ENCODE data around the gene DLGAP4. TPM values are rescaled to one million over a fixed set of nuclear protein-coding genes. Genes with fewer than 3 reads are reported as not detected.

Gene DLGAP4
- total and polyA plus RNA-seq, 2 of the 13 experiments (the other 11 are each of a cell fraction or from before 2014, with no cell fraction given): 15.2 to 26.7 TPM

DNA sequence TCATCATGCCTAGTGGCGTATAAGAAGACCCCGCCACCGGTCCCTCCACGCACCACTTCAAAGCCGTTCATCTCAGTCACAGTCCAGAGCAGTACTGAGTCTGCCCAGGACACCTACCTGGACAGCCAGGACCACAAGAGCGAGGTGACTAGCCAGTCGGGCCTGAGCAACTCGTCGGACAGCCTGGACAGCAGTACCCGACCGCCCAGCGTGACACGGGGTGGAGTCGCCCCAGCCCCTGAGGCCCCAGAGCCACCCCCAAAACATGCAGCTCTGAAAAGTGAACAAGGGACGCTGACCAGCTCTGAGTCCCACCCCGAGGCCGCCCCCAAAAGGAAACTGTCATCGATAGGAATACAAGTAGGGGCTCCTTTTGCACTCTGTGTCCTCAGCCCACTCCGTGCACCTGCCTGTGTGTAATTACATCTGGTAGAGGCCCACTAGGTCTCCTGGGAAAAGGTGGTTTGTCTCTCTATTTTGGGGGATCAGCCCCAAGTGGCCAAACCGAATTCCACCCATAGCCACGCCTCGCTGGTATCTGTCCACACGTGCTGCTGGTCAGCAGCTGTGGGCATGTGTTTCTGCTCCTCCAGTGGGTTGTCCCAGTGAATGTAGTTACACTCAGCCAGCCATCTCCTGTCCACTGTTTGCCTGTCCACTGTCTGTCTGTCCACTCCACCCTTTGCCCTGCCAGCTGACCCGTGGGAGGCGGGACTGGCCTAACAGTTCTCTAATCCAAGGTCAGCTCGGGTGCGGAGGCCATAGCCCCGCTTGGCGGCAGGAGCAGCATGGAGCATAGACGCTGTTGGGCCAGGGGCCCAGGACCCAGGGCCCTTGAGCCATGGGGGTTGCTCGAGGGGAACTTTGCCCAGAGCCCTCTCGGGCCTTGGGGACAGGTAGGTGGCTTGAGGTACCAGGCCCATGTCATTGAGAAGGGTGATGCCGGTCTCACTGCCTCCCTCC, 190.8 kb downstream of the DLGAP4 start (continued):
- TF ChIP-seq, protein P1, sequence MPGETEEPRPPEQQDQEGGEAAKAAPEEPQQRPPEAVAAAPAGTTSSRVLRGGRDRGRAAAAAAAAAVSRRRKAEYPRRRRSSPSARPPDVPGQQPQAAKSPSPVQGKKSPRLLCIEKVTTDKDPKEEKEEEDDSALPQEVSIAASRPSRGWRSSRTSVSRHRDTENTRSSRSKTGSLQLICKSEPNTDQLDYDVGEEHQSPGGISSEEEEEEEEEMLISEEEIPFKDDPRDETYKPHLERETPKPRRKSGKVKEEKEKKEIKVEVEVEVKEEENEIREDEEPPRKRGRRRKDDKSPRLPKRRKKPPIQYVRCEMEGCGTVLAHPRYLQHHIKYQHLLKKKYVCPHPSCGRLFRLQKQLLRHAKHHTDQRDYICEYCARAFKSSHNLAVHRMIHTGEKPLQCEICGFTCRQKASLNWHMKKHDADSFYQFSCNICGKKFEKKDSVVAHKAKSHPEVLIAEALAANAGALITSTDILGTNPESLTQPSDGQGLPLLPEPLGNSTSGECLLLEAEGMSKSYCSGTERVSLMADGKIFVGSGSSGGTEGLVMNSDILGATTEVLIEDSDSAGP (CRISPR knock-in tag; IDR thresholded peaks at IDR 0.05; ENCODE audit: borderline replicate concordance): no peak
- peak; percentile 72 for TF ChIP-seq AGO2 (optimal IDR thresholded peaks at IDR 0.05; ENCODE audit: low read depth, low read length)
- TF ChIP-seq YY1 (IDR thresholded peaks at IDR 0.05; ENCODE audit: insufficient read depth, insufficient replicate concordance, low read depth, low read length): no peak
- TF ChIP-seq HNRNPL (IDR thresholded peaks at IDR 0.05; ENCODE audit: low read depth, low read length): 0 out of 2 replicates have a peak, but pooled peaks have one; percentile 23
- no peak for TF ChIP-seq SRSF4 (IDR thresholded peaks at IDR 0.05; ENCODE audit: low read depth, low read length, poor library complexity, severe bottlenecking)
- no peak for TF ChIP-seq ZFYVE20 (CRISPR knock-in tag; IDR thresholded peaks at IDR 0.05; ENCODE audit: borderline replicate concordance, low read depth)
- TF ChIP-seq SPEN (CRISPR knock-in tag; IDR thresholded peaks at IDR 0.05; ENCODE audit: low read depth): no peak
- no peak for TF ChIP-seq FOSL2 (CRISPR knock-in tag; IDR thresholded peaks at IDR 0.05)
- TF ChIP-seq, protein P2, sequence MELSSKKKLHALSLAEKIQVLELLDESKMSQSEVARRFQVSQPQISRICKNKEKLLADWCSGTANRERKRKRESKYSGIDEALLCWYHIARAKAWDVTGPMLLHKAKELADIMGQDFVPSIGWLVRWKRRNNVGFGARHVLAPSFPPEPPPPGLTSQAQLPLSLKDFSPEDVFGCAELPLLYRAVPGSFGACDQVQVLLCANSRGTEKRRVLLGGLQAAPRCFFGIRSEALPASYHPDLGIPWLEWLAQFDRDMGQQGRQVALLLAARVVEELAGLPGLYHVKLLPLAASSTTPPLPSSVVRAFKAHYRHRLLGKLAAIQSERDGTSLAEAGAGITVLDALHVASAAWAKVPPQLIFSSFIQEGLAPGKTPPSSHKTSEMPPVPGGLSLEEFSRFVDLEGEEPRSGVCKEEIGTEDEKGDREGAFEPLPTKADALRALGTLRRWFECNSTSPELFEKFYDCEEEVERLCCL (CRISPR knock-in tag; IDR thresholded peaks at IDR 0.05; ENCODE audit: borderline replicate concordance): no peak
- no peak for TF ChIP-seq PAF1 (CRISPR knock-in tag; IDR thresholded peaks at IDR 0.05)
- no peak for TF ChIP-seq HNRNPLL (IDR thresholded peaks at IDR 0.05; ENCODE audit: low read depth, low read length, poor library complexity, severe bottlenecking)
- peak; percentile 7 for TF ChIP-seq RBM22 (optimal IDR thresholded peaks at IDR 0.05; ENCODE audit: low read length)
- TF ChIP-seq ZNF644 (CRISPR knock-in tag; IDR thresholded peaks at IDR 0.05; ENCODE audit: low read depth): no peak
- no peak for TF ChIP-seq ZKSCAN5 (CRISPR knock-in tag; IDR thresholded peaks at IDR 0.05)
- TF ChIP-seq PITX1 (CRISPR knock-in tag; IDR thresholded peaks at IDR 0.05): peak; percentile 33; the same call in 1 of the 2 replicates
- TF ChIP-seq ZMYM4 (CRISPR knock-in tag; IDR thresholded peaks at IDR 0.05): no peak
- TF ChIP-seq, protein P3, sequence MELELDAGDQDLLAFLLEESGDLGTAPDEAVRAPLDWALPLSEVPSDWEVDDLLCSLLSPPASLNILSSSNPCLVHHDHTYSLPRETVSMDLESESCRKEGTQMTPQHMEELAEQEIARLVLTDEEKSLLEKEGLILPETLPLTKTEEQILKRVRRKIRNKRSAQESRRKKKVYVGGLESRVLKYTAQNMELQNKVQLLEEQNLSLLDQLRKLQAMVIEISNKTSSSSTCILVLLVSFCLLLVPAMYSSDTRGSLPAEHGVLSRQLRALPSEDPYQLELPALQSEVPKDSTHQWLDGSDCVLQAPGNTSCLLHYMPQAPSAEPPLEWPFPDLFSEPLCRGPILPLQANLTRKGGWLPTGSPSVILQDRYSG (CRISPR knock-in tag; IDR thresholded peaks at IDR 0.05): no peak
- no peak for TF ChIP-seq ZNF335 (CRISPR knock-in tag; IDR thresholded peaks at IDR 0.05)
- no peak for TF ChIP-seq TARDBP (CRISPR knock-in tag; IDR thresholded peaks at IDR 0.05)
- no peak for TF ChIP-seq STAT5B (CRISPR knock-in tag; IDR thresholded peaks at IDR 0.05)
- no peak for TF ChIP-seq KAT8 (CRISPR knock-in tag; IDR thresholded peaks at IDR 0.05)
- TF ChIP-seq KMT2A (CRISPR knock-in tag; IDR thresholded peaks at IDR 0.05): no peak
- peak; percentile 55; the same call in 1 of the 2 replicates for TF ChIP-seq ZBTB38 (CRISPR knock-in tag; IDR thresholded peaks at IDR 0.05)

Data from HepG2 (cell line).